HUES6 (cell line): ENCODE results near the gene SUMF1.
"Not testable (repeated sequence)": the region's sequence is repeated elsewhere in the genome, so short reads cannot be mapped to it uniquely, and the experiment has no call there.

ENCODE experiments used
- H3K27ac ChIP-seq: 2 replicates; pipeline ENCODE4 v1.7.0; 2013; ENCODE audit warnings: low read depth, mild to moderate bottlenecking, low read length, inconsistent platforms
- H3K27me3 ChIP-seq: 2 replicates; pipeline ENCODE4 v1.6.1; 2013; ENCODE audit warnings: low read length; ENCODE audit not compliant: control insufficient read depth, insufficient read depth
- H3K36me3 ChIP-seq: 2 replicates; pipeline ENCODE4 v1.6.1; 2013; ENCODE audit warnings: low read length; ENCODE audit not compliant: control insufficient read depth, insufficient read depth
- H3K4me1 ChIP-seq: 2 replicates; pipeline ENCODE4 v1.6.1; 2013; ENCODE audit warnings: low read length; ENCODE audit not compliant: control insufficient read depth, insufficient read depth
- H3K4me3 ChIP-seq: 2 replicates; pipeline ENCODE4 v1.5.1; 2013; ENCODE audit warnings: low read depth, low read length
- H3K9ac ChIP-seq: one replicate; pipeline ENCODE4 v1.6.1; 2013; ENCODE audit warnings: mild to moderate bottlenecking, low read length
- H3K9me3 ChIP-seq: 2 replicates; pipeline ENCODE4 v1.6.1; 2013; ENCODE audit warnings: low read depth, low read length; ENCODE audit not compliant: control insufficient read depth, insufficient read depth

The SUMF1 gene

GRCh38 chr3:4334548-4334947 lies 132.5 kb downstream of the SUMF1 start:
- H3K36me3 ChIP-seq, result no peaks in the 10 kb centered on the region
- peaks cover 7% of the 10 kb centered on the region for H3K9me3 ChIP-seq
- peaks cover 15% of the 10 kb centered on the region for H3K4me1 ChIP-seq
- no peak overlapping the region for H3K27ac ChIP-seq
- H3K9ac ChIP-seq, result no peak overlapping the region
- H3K27me3 ChIP-seq, result no peaks in the 10 kb centered on the region
- no peak overlapping the region for H3K4me3 ChIP-seq

- Histone ChIP-seq H3K9ac (no peak overlapping the region), H3K36me3 (no peaks in the 10 kb centered on the region), H3K9me3 (peaks cover 21% of the 10 kb centered on the region), H3K4me3 (no peak overlapping the region), H3K4me1 (peaks cover 15% of the 10 kb centered on the region), H3K27me3 (no peaks in the 10 kb centered on the region), H3K27ac (no peak overlapping the region)
These were observed 134.1 kb downstream of the SUMF1 start for GRCh38 chr3:4332991-4333390.

DNA sequence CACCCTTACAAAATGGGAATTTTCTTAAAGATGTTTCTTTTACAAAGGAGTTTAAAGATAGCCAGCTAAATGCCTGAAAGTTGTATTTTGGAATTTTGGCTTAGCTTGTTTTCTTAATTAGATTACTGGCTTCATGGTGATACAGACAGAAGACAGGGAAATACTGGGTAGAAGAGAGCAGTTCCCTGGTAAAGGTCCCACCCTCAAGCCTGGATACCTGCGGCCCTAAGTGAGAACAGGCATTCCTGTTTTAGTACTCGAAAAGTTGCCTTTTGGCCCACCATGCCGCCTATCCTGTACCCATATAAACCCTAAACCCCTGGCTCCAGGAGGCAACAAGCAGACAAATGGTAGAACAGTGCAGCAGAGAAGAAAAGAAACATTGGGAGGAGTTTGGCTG lies 134.5 kb downstream of the SUMF1 start:
- no peak overlapping the region for H3K4me3 ChIP-seq

DNA sequence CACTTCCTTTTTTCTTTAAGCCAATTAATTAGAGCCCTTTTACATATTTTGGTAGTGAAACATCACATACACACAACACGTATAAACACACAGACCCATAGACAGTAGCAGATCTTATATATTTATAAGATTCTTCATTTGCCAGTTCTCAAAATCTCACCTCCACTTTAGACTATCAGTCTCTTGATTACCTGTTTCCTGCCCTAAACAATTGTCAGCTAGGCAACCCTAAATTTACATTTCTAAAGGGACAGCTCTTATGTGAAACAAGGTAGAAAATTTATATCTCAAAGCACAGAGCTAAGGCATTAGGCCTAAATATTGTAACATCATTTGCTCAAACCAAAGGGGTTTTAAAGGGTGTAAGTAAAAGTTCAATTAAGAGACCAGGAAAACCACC lies 135.0 kb downstream of the SUMF1 start:
- H3K4me1 ChIP-seq, result peaks cover 15% of the 10 kb centered on the region
- no peak overlapping the region for H3K4me3 ChIP-seq
- no peaks in the 10 kb centered on the region for H3K27me3 ChIP-seq
- H3K9ac ChIP-seq, result no peak overlapping the region
- peaks cover 25% of the 10 kb centered on the region for H3K9me3 ChIP-seq
- H3K36me3 ChIP-seq, result no peaks in the 10 kb centered on the region
- H3K27ac ChIP-seq, result no peak overlapping the region

More for the DNA sequence above, 134.5 kb downstream of the SUMF1 start:
- Histone ChIP-seq H3K36me3 (no peaks in the 10 kb centered on the region), H3K4me1 (peaks cover 15% of the 10 kb centered on the region), H3K9me3 (peaks cover 25% of the 10 kb centered on the region), H3K27me3 (no peaks in the 10 kb centered on the region), H3K27ac (no peak overlapping the region), H3K9ac (no peak overlapping the region)

GRCh38 chr3:4329806-4330205 lies 137.3 kb downstream of the SUMF1 start:
- not testable (repeated sequence) for H3K27ac ChIP-seq, H3K4me3 ChIP-seq, H3K36me3 ChIP-seq, H3K9ac ChIP-seq, H3K27me3 ChIP-seq
- Histone ChIP-seq H3K4me1 (peaks cover 11% of the 10 kb centered on the region), H3K9me3 (peaks cover 25% of the 10 kb centered on the region)

DNA sequence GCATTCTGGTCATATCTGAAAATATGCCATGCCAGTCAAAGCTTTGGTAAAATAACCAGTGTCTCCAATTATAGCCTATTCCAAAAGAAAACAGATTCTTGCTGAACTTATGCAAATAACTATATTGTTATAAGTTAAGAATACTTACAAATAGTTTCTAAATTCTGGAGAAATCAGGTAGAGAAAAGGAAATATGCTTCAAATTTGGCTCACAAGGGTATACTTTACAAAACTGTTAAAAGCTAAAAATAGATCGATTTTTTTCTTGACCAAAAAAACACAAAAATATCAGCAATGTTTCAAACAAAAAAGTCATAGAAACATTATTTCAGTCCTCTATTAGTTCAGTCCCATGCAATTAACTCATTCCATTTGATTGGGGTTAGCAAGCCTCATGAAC lies 140.2 kb downstream of the SUMF1 start:
- Histone ChIP-seq H3K27me3 (no peaks in the 10 kb centered on the region), H3K27ac (no peak overlapping the region), H3K4me1 (no peaks in the 10 kb centered on the region), H3K9me3 (peaks cover 27% of the 10 kb centered on the region), H3K36me3 (no peaks in the 10 kb centered on the region), H3K4me3 (no peak overlapping the region), H3K9ac (no peak overlapping the region)

DNA sequence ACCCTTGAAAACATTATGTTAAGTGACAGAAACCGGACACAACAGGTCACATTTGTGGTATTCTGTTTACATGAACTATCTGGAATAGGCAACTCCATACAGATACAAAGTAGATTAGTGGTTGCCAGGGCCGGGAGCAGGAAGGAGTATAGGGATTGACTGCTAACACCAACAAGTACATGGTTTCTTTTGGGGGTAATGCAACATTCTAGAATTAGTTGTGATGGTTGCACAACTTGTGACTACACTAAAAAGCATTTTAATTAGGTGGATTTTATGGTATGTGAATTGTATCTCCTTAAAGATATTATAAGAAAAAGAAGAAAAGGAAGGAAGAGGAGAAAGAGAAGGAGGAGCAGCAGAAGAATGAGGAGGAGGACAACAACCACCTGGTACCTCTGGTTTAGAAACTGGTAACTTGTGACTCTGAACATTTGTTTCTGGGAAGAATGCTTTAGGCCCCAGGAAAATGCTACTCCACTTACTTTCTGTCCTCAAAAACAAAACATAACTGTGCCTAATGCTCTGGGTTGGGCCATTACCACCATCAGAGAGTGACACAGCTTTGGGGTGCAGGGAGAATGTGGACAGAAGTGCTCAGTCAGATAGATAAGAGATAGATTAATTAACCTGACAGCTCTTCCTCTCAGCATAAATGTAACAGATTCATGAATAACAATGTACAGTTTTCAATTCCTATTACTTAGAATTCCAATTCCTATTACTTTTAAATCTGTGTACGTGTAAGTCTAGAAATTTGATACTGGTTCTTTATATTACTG lies 143.6 kb downstream of the SUMF1 start:
- Histone ChIP-seq H3K36me3 (no peaks in the 10 kb centered on the region), H3K9me3 (peaks cover 8% of the 10 kb centered on the region; the same call in 1 of the 2 replicates), H3K9ac (no peak overlapping the region), H3K4me1 (no peaks in the 10 kb centered on the region), H3K27ac (no peak overlapping the region), H3K27me3 (no peaks in the 10 kb centered on the region), H3K4me3 (no peak overlapping the region)

- no peaks in the 10 kb centered on the region for H3K27me3 ChIP-seq
- H3K36me3 ChIP-seq, result no peaks in the 10 kb centered on the region; the same call in 1 of the 2 replicates
- H3K27ac ChIP-seq, result no peak overlapping the region
- no peak overlapping the region for H3K4me3 ChIP-seq
- no peaks in the 10 kb centered on the region for H3K4me1 ChIP-seq
- H3K9me3 ChIP-seq, result peaks cover 2% of the 10 kb centered on the region; the same call in 1 of the 2 replicates
- no peak overlapping the region for H3K9ac ChIP-seq
These were observed 144.4 kb downstream of the SUMF1 start for GRCh38 chr3:4322635-4323034.

DNA sequence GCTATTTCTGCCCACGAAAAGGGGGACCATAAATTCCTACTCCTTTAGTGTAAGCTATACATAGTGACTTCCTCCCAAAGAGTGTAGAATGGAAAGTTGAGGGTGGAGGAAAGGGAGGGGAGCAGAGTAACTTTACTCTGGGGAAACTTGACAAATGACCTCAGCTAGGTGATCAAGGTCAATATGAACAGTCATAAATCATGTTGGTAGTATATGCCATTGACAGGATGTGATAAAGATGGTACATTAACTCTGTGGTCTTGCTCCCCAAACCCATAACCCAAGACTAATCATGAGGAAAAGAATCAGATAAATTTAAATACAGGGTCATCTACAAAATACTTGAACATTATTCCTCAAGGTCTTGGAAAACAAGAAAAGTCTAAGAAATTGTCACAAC lies 145.3 kb downstream of the SUMF1 start:
- no peak overlapping the region for H3K4me3 ChIP-seq
- no peaks in the 10 kb centered on the region for H3K4me1 ChIP-seq
- no peak overlapping the region for H3K27ac ChIP-seq

GRCh38 chr3:4320096-4320911 lies 146.8 kb downstream of the SUMF1 start:
- Histone ChIP-seq H3K4me3 (no peak overlapping the region), H3K36me3 (peaks cover 13% of the 10 kb centered on the region), H3K27ac (no peak overlapping the region), H3K4me1 (no peaks in the 10 kb centered on the region), H3K9me3 (peaks cover 2% of the 10 kb centered on the region; the same call in 1 of the 2 replicates), H3K27me3 (no peaks in the 10 kb centered on the region), H3K9ac (no peak overlapping the region)

More for the DNA sequence above, 145.3 kb downstream of the SUMF1 start:
- Histone ChIP-seq H3K36me3 (peaks cover 5% of the 10 kb centered on the region), H3K27me3 (no peaks in the 10 kb centered on the region), H3K9ac (no peak overlapping the region), H3K9me3 (peaks cover 2% of the 10 kb centered on the region; the same call in 1 of the 2 replicates)

DNA sequence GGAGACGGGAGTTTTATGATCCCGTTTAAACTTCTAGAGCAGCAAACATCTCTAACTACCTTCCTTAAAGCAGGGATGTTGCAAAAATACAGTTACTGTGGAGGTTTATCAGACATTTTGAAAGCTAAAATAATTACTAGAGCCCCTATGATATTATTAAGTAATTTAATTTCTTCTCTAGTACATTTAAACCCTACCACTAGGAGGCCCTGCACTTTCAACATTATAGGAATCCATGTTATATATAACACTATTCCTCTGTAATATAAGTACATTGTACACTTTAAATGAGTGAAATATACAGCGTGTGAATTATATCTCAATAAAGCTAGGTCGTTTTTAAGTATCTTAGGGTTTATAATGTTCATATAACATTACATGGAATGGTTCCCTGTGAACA lies 152.4 kb downstream of the SUMF1 start:
- H3K27me3 ChIP-seq, result no peaks in the 10 kb centered on the region
- H3K36me3 ChIP-seq, result peaks cover 35% of the 10 kb centered on the region
- no peak overlapping the region for H3K27ac ChIP-seq
- no peaks in the 10 kb centered on the region; the same call in 1 of the 2 replicates for H3K9me3 ChIP-seq
- no peak overlapping the region for H3K4me3 ChIP-seq
- peaks cover 7% of the 10 kb centered on the region for H3K4me1 ChIP-seq
- H3K9ac ChIP-seq, result no peak overlapping the region
